Mesenchymal stem cell (in vitro differentiated cells and primary cell): ENCODE data around the gene SRGAP1.

ENCODE experiments used
- DNase-seq: peaks from one replicate; pipeline ENCODE4 v3.0.0-alpha.2; 2013
- H2AFZ ChIP-seq: one replicate; pipeline ENCODE4 v1.6.1; 2013; ENCODE audit warnings: low read depth, mild to moderate bottlenecking, control low read depth, inconsistent platforms, low read length, moderate library complexity
- H2AK5ac ChIP-seq: 2 replicates; pipeline ENCODE4 v1.6.1; 2013; ENCODE audit warnings: low read length, moderate library complexity, mild to moderate bottlenecking, inconsistent platforms; ENCODE audit not compliant: severe bottlenecking
- H2BK120ac ChIP-seq: one replicate; pipeline ENCODE4 v1.6.1; 2013; ENCODE audit warnings: low read depth, mild to moderate bottlenecking, inconsistent platforms, low read length, moderate library complexity
- H2BK12ac ChIP-seq, 2 experiments: one replicate each; pipeline ENCODE4 v1.6.1; 2013; ENCODE audit warnings: inconsistent platforms in 2 of 2, low read length in 2 of 2, mild to moderate bottlenecking in 2 of 2, moderate library complexity in 2 of 2, control low read depth in 1 of 2
- H2BK15ac ChIP-seq: one replicate; pipeline ENCODE4 v1.6.1; 2013; ENCODE audit warnings: mild to moderate bottlenecking, low read depth, inconsistent platforms; ENCODE audit not compliant: poor library complexity, severe bottlenecking
- H2BK5ac ChIP-seq: 2 replicates; pipeline ENCODE4 v1.6.1; 2013; ENCODE audit warnings: low read depth, mild to moderate bottlenecking, low read length, control low read depth, inconsistent platforms; ENCODE audit not compliant: poor library complexity, severe bottlenecking
- H3K14ac ChIP-seq, 2 experiments: one replicate each; pipeline ENCODE4 v1.6.1; 2013; ENCODE audit warnings: inconsistent platforms in 2 of 2, low read length in 2 of 2, control low read depth in 1 of 2, mild to moderate bottlenecking in 1 of 2, moderate library complexity in 1 of 2
- H3K18ac ChIP-seq, 2 experiments: one replicate each; pipeline ENCODE4 v1.6.1; 2013; ENCODE audit warnings: inconsistent platforms in 2 of 2, low read length in 2 of 2, control low read depth in 1 of 2, low read depth in 1 of 2, mild to moderate bottlenecking in 1 of 2
- H3K23ac ChIP-seq, 2 experiments: one replicate each; pipeline ENCODE4 v1.6.1; 2013; ENCODE audit warnings: inconsistent platforms in 2 of 2, low read length in 2 of 2, mild to moderate bottlenecking in 2 of 2, moderate library complexity in 2 of 2, control low read depth in 1 of 2
- H3K27ac ChIP-seq: 2 replicates; pipeline ENCODE4 v1.5.1; 2013; ENCODE audit warnings: mild to moderate bottlenecking, moderate library complexity, low read length, control low read depth, inconsistent platforms; ENCODE audit not compliant: poor library complexity, severe bottlenecking
- H3K27me3 ChIP-seq, 2 experiments: 2 replicates each; pipeline versions ENCODE4 v1.6.1 to v1.7.0; 2013; ENCODE audit warnings: low read length in 2 of 2, mild to moderate bottlenecking in 2 of 2, moderate library complexity in 2 of 2, control low read depth in 1 of 2, inconsistent platforms in 1 of 2; ENCODE audit not compliant: control insufficient read depth in 1 of 2, insufficient read depth in 1 of 2
- H3K36me3 ChIP-seq, 2 experiments: 2 replicates each; pipeline versions ENCODE4 v1.6.1 to v1.7.0; 2013; ENCODE audit warnings: low read length in 2 of 2, control low read depth in 1 of 2, inconsistent platforms in 1 of 2, low read depth in 1 of 2, mild to moderate bottlenecking in 1 of 2; ENCODE audit not compliant: insufficient read depth in 2 of 2, control insufficient read depth in 1 of 2
- H3K4ac ChIP-seq, 2 experiments: one replicate each; pipeline ENCODE4 v1.6.1; 2013; ENCODE audit warnings: inconsistent platforms in 2 of 2, low read length in 2 of 2, mild to moderate bottlenecking in 2 of 2, moderate library complexity in 2 of 2, control low read depth in 1 of 2, low read depth in 1 of 2
- H3K4me1 ChIP-seq: 2 replicates; pipeline ENCODE4 v1.6.1; 2013; ENCODE audit warnings: low read depth, low read length, control low read depth; ENCODE audit not compliant: control insufficient read depth, insufficient read depth
- H3K4me2 ChIP-seq: 2 replicates; pipeline ENCODE4 v1.6.1; 2013; ENCODE audit warnings: low read length, mild to moderate bottlenecking, inconsistent platforms; ENCODE audit not compliant: poor library complexity, severe bottlenecking
- H3K4me3 ChIP-seq, 2 experiments: 2 replicates each; pipeline versions ENCODE4 v1.5.1 to v1.7.0; 2013; ENCODE audit warnings: low read length in 2 of 2, mild to moderate bottlenecking in 2 of 2, control low read depth in 1 of 2, low read depth in 1 of 2; ENCODE audit not compliant: insufficient read depth in 1 of 2
- H3K79me1 ChIP-seq: replicated peaks from 2 replicates; pipeline ENCODE4 v1.6.1; 2013; ENCODE audit warnings: mild to moderate bottlenecking, control low read depth, low read length, inconsistent platforms; ENCODE audit not compliant: poor library complexity, severe bottlenecking
- H3K9ac ChIP-seq: 2 replicates; pipeline ENCODE4 v1.7.0; 2013; ENCODE audit warnings: mild to moderate bottlenecking, low read length, moderate library complexity
- H3K9me3 ChIP-seq: 2 replicates; pipeline ENCODE4 v1.7.0; 2013; ENCODE audit warnings: mild to moderate bottlenecking, low read length; ENCODE audit not compliant: control insufficient read depth
- H4K8ac ChIP-seq: one replicate; pipeline ENCODE4 v1.6.1; 2013; ENCODE audit warnings: inconsistent platforms, mild to moderate bottlenecking, low read length, moderate library complexity
- H4K91ac ChIP-seq: one replicate; pipeline ENCODE4 v1.6.1; 2013; ENCODE audit warnings: mild to moderate bottlenecking, low read length, inconsistent platforms
- WGBS: methylation state at CpG from one replicate; pipeline ENCODE4 v1.1.7; 2013; ENCODE audit warnings: mixed read lengths; 5-methylcytosine and 5-hydroxymethylcytosine counted together

Gene SRGAP1

DNA sequence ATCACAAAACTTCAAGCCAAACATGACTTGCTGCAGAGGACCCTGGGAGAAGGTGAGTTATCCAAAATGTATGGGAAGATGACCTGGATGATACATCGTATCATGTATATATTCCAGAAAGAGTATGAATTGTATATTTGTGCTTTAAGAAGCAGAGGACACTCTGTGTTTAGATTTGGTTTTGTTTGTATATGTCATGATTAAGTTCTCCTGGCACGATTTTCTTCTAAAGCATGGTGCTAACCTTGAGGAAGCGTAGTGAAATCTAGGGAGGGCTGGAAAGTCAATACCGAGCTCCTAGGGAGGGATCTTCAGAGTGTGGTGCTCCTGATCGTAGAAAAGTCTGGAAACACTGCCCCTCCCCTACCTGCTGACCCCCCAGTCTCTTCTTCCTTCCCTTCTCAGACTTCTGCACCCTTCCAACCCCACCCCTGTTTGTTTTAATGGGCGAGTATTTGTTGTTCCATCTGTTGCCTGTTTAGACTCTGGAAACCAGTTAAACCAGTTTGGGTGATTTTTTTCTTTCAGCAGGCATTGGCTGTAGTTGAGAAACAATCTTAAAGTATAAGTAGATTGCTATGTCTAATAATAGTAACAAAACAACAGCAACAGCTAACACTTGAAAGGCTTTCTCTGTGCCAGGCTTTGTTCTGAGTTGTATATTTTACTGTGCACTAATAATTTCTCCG, 236.0 kb downstream of the SRGAP1 start:
- H2BK5ac ChIP-seq: no peak overlapping the region
- H4K91ac ChIP-seq: no peak overlapping the region
- no peak overlapping the region for H3K4ac ChIP-seq
- H3K4me3 ChIP-seq: no peak overlapping the region
- H2AK5ac ChIP-seq: no peak overlapping the region
- no peak overlapping the region for H3K4me2 ChIP-seq
- H2BK15ac ChIP-seq: no peak overlapping the region
- H2BK120ac ChIP-seq: no peak overlapping the region
- H3K4me1 ChIP-seq: no peaks in the 10 kb centered on the region
- 85% methylated on average over 3 of the region's 7 CpGs for WGBS
- H4K8ac ChIP-seq: no peak overlapping the region
- H3K79me1 ChIP-seq: peaks cover 15% of the 10 kb centered on the region
- peak; percentile 41 for DNase-seq
- H3K18ac ChIP-seq: no peak overlapping the region
- H3K27me3 ChIP-seq: no peaks in the 10 kb centered on the region
- H3K36me3 ChIP-seq: peaks cover 14 to 71% of the 10 kb centered on the region in 2 experiments
- no peak overlapping the region for H2BK12ac ChIP-seq
- peak overlapping the region; percentile 38 for H3K9ac ChIP-seq
- H3K9me3 ChIP-seq: no peaks in the 10 kb centered on the region
- H2AFZ ChIP-seq: no peak overlapping the region
- H3K23ac ChIP-seq: no peak overlapping the region
- no peak overlapping the region for H3K27ac ChIP-seq
- no peak overlapping the region for H3K14ac ChIP-seq

- Histone ChIP-seq H2BK120ac (no peak overlapping the region), H3K4me1 (no peaks in the 10 kb centered on the region), H3K23ac (no peak overlapping the region), H3K9ac (peak overlapping the region; percentile 38), H3K9me3 (no peaks in the 10 kb centered on the region), H2BK5ac (no peak overlapping the region), H2BK15ac (no peak overlapping the region), H3K4me3 (no peak overlapping the region), H4K91ac (no peak overlapping the region), H2AFZ (no peak overlapping the region), H3K4ac (no peak overlapping the region), H3K36me3 (peaks cover 14 to 71% of the 10 kb centered on the region in 2 experiments), H3K14ac (no peak overlapping the region), H3K79me1 (peaks cover 17% of the 10 kb centered on the region), H3K4me2 (no peak overlapping the region), H3K27me3 (no peaks in the 10 kb centered on the region), H4K8ac (no peak overlapping the region), H2AK5ac (no peak overlapping the region), H3K18ac (no peak overlapping the region), H3K27ac (no peak overlapping the region), H2BK12ac (no peak overlapping the region)
- WGBS: 100% methylated on average over 1 of the region's 1 CpG
- DNase-seq: no peak
These were observed 236.5 kb downstream of the SRGAP1 start for GRCh38 chr12:64081008-64081404.

DNA sequence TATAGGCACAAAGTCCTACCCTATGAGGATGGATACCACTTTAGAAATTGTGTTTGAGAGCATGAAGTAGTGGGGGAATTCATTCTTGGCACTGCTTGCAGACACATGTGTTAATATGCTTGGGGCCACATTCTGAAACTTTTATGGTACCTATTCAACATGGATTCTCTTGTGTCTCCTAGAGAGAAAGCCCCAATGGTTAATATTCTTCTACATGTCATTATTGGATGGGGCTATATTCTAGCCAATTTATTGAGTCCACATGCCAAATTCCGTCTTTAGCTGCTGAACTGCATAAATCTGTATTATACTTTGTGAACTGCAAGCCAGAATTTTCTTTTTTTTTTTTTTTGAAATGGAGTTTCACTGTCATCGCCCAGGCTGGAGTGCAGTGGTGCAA, 237.6 kb downstream of the SRGAP1 start:
- Histone ChIP-seq H3K9ac (peak overlapping the region; percentile 38), H2AFZ (no peak overlapping the region), H3K27me3 (no peaks in the 10 kb centered on the region), H3K23ac (no peak overlapping the region), H3K4ac (no peak overlapping the region), H4K91ac (no peak overlapping the region), H3K9me3 (no peaks in the 10 kb centered on the region), H3K18ac (no peak overlapping the region), H3K36me3 (peaks cover 14 to 75% of the 10 kb centered on the region in 2 experiments), H3K14ac (no peak overlapping the region), H2BK120ac (no peak overlapping the region), H2BK15ac (no peak overlapping the region), H2BK5ac (no peak overlapping the region), H3K4me3 (no peak overlapping the region), H4K8ac (no peak overlapping the region), H2AK5ac (no peak overlapping the region), H3K4me1 (no peaks in the 10 kb centered on the region), H2BK12ac (no peak overlapping the region), H3K27ac (no peak overlapping the region), H3K4me2 (no peak overlapping the region), H3K79me1 (peaks cover 17% of the 10 kb centered on the region)
- no peak for DNase-seq
- 100% methylated on average over 2 of the region's 2 CpGs for WGBS

DNA sequence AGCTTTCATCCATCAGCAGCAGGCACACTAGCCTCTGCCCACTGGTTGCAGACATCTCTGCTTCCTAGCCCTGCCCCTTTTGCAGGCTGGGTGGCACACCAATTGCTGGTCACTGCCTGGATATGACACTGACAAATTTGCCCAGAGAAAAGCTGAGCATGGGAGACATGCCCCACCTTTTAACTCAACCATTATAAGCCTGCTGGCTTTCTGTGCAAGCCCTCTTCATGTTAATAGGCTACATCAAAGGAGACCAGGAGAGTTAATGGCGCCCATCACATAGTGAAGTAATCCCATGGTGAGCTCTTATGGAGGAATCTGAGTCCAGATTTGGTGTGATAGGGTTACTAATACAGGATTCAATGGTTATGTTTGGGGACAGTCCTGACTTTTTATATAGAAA, 238.4 kb downstream of the SRGAP1 start:
- Histone ChIP-seq H2BK5ac (no peak overlapping the region), H3K4me2 (no peak overlapping the region), H4K91ac (no peak overlapping the region), H3K18ac (no peak overlapping the region), H4K8ac (no peak overlapping the region), H3K4me1 (no peaks in the 10 kb centered on the region), H2AFZ (no peak overlapping the region), H3K14ac (no peak overlapping the region), H2BK12ac (peak overlapping the region in 1 of 2 experiments; percentile 2), H2BK120ac (no peak overlapping the region), H3K9me3 (no peaks in the 10 kb centered on the region), H3K23ac (no peak overlapping the region), H3K9ac (peak overlapping the region; percentile 78), H3K79me1 (peaks cover 17% of the 10 kb centered on the region), H3K27me3 (no peaks in the 10 kb centered on the region), H2AK5ac (no peak overlapping the region), H3K4ac (no peak overlapping the region), H3K27ac (no peak overlapping the region), H3K4me3 (peak overlapping the region in 1 of 2 experiments; percentile 43), H2BK15ac (no peak overlapping the region), H3K36me3 (peaks cover 14 to 72% of the 10 kb centered on the region in 2 experiments)
- no peak for DNase-seq
- 82% methylated on average over 1 of the region's 1 CpG for WGBS
